K562 (cell line): Measurements from ENCODE around the gene NTSR1. TPM values are rescaled to one million over a fixed set of nuclear protein-coding genes. Genes with fewer than 3 reads are reported as not detected.

Experiments used
- ATAC-seq: fragments of 200-7000 bp; cut with Tn5 transposase; 3 replicates; pipeline ENCODE4 v1.9.1; 2020; ENCODE audit warnings: moderate library complexity
- BruUV-seq: library from RNA; stranded (reverse); fragments of 400-500 nt; replicated peaks from 2 replicates; lab custom pipeline; 2021; lab: Mats Ljungman, UMichigan
- CTCF ChIA-PET: fragments of 300-600 bp; formaldehyde crosslinking; extraction: SDS; loops from one replicate; lab custom pipeline; 2021; ENCODE audit warnings: low intra/inter-chr PET ratio; lab: Yijun Ruan, JAX
- POLR2A ChIA-PET: fragments of 300-600, 350-650 bp; sonication (Branson Sonifier 250); formaldehyde crosslinking; extraction: SDS; loops from one replicate; lab custom pipeline; 2021; ENCODE audit warnings: antibody characterized with exemption, inconsistent platforms; lab: Yijun Ruan, JAX
- DNase-seq, 4 experiments: peaks; one replicate each; pipeline versions ENCODE4 v3.0.0 to v3.0.0-alpha.2; 2011 to 2018; ENCODE audit warnings: low spot score in 3 of 4, mixed read lengths in 3 of 4; ENCODE audit errors: extremely low read depth in 1 of 4
- FAIRE-seq: peaks from 2 replicates; lab custom pipeline; 2011; peaks lifted over from hg19 to GRCh38; lab: Jason Lieb, UNC
- H2AFZ ChIP-seq: 2 replicates; pipeline ENCODE4 v1.6.0; 2011; ENCODE audit warnings: low read depth, low read length, control low read depth, inconsistent platforms
- H3K27ac ChIP-seq: fragments of 200-600 bp; 3 replicates; pipeline ENCODE4 v1.8.0; 2011; ENCODE audit warnings: low read depth, mild to moderate bottlenecking, control low read depth, inconsistent platforms, low read length, moderate library complexity, mixed read lengths; ENCODE audit errors: extremely low read depth
- H3K27me3 ChIP-seq, 2 experiments: fragments of 300-600 bp in 1 of 2; 2 replicates in 1 of 2; 3 replicates in 1 of 2; pipeline versions ENCODE4 v1.6.0 to v1.8.0; 2011; ENCODE audit warnings: inconsistent platforms in 2 of 2, low read length in 2 of 2, mild to moderate bottlenecking in 1 of 2, mixed read lengths in 1 of 2, moderate library complexity in 1 of 2; ENCODE audit not compliant: control insufficient read depth in 2 of 2, insufficient read depth in 2 of 2
- H3K36me3 ChIP-seq: fragments of 300-600 bp; 3 replicates; pipeline ENCODE4 v1.8.0; 2011; ENCODE audit warnings: mild to moderate bottlenecking, low read length, inconsistent platforms; ENCODE audit not compliant: control insufficient read depth, insufficient read depth
- H3K4me1 ChIP-seq, 2 experiments: fragments of 200-600 bp in 1 of 2; replicated peaks in 1 of 2; 2 replicates in 1 of 2; 3 replicates in 1 of 2; pipeline versions ENCODE4 v1.5.1 to v1.8.0; 2011; ENCODE audit warnings: inconsistent platforms in 2 of 2, low read length in 2 of 2, mild to moderate bottlenecking in 1 of 2, mixed read lengths in 1 of 2, moderate library complexity in 1 of 2; ENCODE audit not compliant: control insufficient read depth in 2 of 2, insufficient read depth in 2 of 2
- H3K4me2 ChIP-seq: 2 replicates; pipeline ENCODE4 v1.6.1; 2011; ENCODE audit warnings: low read length, control low read depth, inconsistent platforms, mixed read lengths; ENCODE audit not compliant: insufficient read depth
- H3K4me3 ChIP-seq: fragments of 200-600 bp; sonication (generic), shearing (Covaris generic); 2 replicates; pipeline ENCODE4 v1.5.1; 2016; ENCODE audit warnings: control low read depth, inconsistent platforms
- H3K79me2 ChIP-seq: fragments of 200-600 bp; 3 replicates; pipeline ENCODE4 v1.8.0; 2011; ENCODE audit warnings: low read length, inconsistent platforms; ENCODE audit not compliant: control insufficient read depth, insufficient read depth
- H3K9ac ChIP-seq, 2 experiments: 2 replicates each; pipeline versions ENCODE4 v1.6.0 to v1.6.1; 2011; ENCODE audit warnings: low read depth in 2 of 2, low read length in 2 of 2, control low read depth in 1 of 2, inconsistent platforms in 1 of 2, mild to moderate bottlenecking in 1 of 2, mixed read lengths in 1 of 2; ENCODE audit not compliant: insufficient read depth in 1 of 2
- H3K9me1 ChIP-seq: one replicate; pipeline ENCODE4 v1.6.0; 2011; ENCODE audit warnings: inconsistent platforms, mild to moderate bottlenecking, low read length, moderate library complexity; ENCODE audit not compliant: control insufficient read depth, insufficient read depth
- H3K9me3 ChIP-seq: replicated peaks from 2 replicates; pipeline ENCODE4 v1.5.1; 2011; ENCODE audit warnings: low read depth, low read length, inconsistent platforms; ENCODE audit not compliant: control insufficient read depth, insufficient read depth
- H4K20me1 ChIP-seq: replicated peaks from 2 replicates; pipeline ENCODE4 v1.6.1; 2011; ENCODE audit warnings: low read length, inconsistent platforms, mixed read lengths; ENCODE audit not compliant: control insufficient read depth, insufficient read depth
- CBX5 ChIP-seq: IDR thresholded peaks from 2 replicates; pipeline ENCODE4 v1.6.1; 2014; ENCODE audit warnings: low read depth, borderline replicate concordance
- CHCHD3 ChIP-seq: fragments of 250-450 bp; sonication (Bioruptor Pico); IDR thresholded peaks from 2 replicates; pipeline ENCODE4 v2.1.2; 2022; ENCODE audit warnings: mild to moderate bottlenecking
- FOXA3 ChIP-seq, 2 experiments: fragments of 450-650 bp in 1 of 2; sonication (generic) in 1 of 2; formaldehyde crosslinking; IDR thresholded peaks in 1 of 2; conservative IDR thresholded peaks in 1 of 2; 2 replicates each; pipeline versions ENCODE4 v1.4.0 to v1.8.0; 2020 to 2022; ENCODE audit warnings: mild to moderate bottlenecking in 2 of 2, missing genetic modification reagents in 1 of 2
- NKRF ChIP-seq: fragments of 450-650 bp; IDR thresholded peaks from 2 replicates; pipeline ENCODE4 v1.6.1; 2016; ENCODE audit warnings: borderline replicate concordance
- POLR2G ChIP-seq: fragments of 200-400 bp; formaldehyde crosslinking; IDR thresholded peaks from 2 replicates; pipeline ENCODE4 v1.6.1; 2017; ENCODE audit warnings: low read depth, mild to moderate bottlenecking, antibody characterized with exemption, low read length, moderate library complexity
- ZBTB33 ChIP-seq: sonication (generic); formaldehyde crosslinking; IDR thresholded peaks from 2 replicates; pipeline ENCODE4 v1.8.1; 2023; ENCODE audit warnings: mild to moderate bottlenecking, missing genetic modification reagents
- WGBS: fragments of 100-300 bp; shearing (Covaris generic); methylation state at CpG from one replicate; pipeline ENCODE4 v1.1.6; 2016; ENCODE audit warnings: low coverage, mixed read lengths; ENCODE audit not compliant: insufficient coverage; ENCODE audit errors: missing lambda C conversion rate; 5-methylcytosine and 5-hydroxymethylcytosine counted together
- in situ Hi-C: fragments of 300-500 bp; cut with MboI; formaldehyde crosslinking; loops from 4 replicates; pipeline ENCODE4 v1.15.0; 2018; ENCODE audit warnings: inconsistent platforms, mixed read lengths
- intact Hi-C: fragments of 100-400 bp; cut with micrococcal nuclease; formaldehyde crosslinking; loops from 2 replicates; pipeline ENCODE4 v1.14.2; 2022
- polyA plus RNA-seq, 8 experiments: library from polyadenylated mRNA; depleted of rRNA in 4 of 8; stranded (reverse) in 5 of 8; unstranded in 3 of 8; fragments of >200 nt; fragmentation: Nextera tagmentation in 2 of 8; fragmentation: Illumina TruSeq in 1 of 8; extraction: Ambion mirVana in 2 of 8; extraction: Trizol in 1 of 8; gene quantifications; 2 replicates each; pipeline versions ENCODE4 v1.2.1 to v1.2.3, GENCODE V29; 2011 to 2014; ENCODE audit warnings: inconsistent platforms in 1 of 8, missing spikeins in 1 of 8
- total RNA-seq, 7 experiments: library from RNA; depleted of rRNA in 6 of 7; stranded (reverse); fragments of >200 nt in 6 of 7; fragmentation: Illumina TruSeq in 2 of 7; extraction: Trizol in 2 of 7; gene quantifications; 2 replicates each; pipeline versions ENCODE4 v1.2.1 to v1.2.3, GENCODE V29; 2011 to 2021; ENCODE audit warnings: low replicate concordance in 1 of 7

The NTSR1 gene
- total and polyA plus RNA-seq, 9 of the 15 experiments (the other 6 are each of a cell fraction or from before 2014, with no cell fraction given) = 0.04 to 0.40 (median 0.13) TPM; not detected in 3

GRCh38 chr20:62802026-62802712, 93.5 kb downstream of the NTSR1 start:
- H3K36me3 ChIP-seq = peaks cover 47% of the 10 kb centered on the region; the same call in 2 of the 3 replicates
- BruUV-seq = no TSS peak
- H3K9ac ChIP-seq = no peak overlapping the region

More at GRCh38 chr20:62802026-62802712, 93.5 kb downstream of the NTSR1 start:
- Histone ChIP-seq H3K4me1 (peaks cover 12 to 56% of the 10 kb centered on the region in 2 experiments), H4K20me1 (no peaks in the 10 kb centered on the region; the same call in 1 of the 2 replicates), H3K27me3 (no peaks in the 10 kb centered on the region), H2AFZ (no peak overlapping the region), H3K79me2 (peaks cover 32% of the 10 kb centered on the region), H3K4me2 (no peak overlapping the region), H3K9me1 (no peaks in the 10 kb centered on the region), H3K4me3 (no peak overlapping the region), H3K9me3 (no peaks in the 10 kb centered on the region), H3K27ac (no peak overlapping the region)
- DNase-seq (no peak), ATAC-seq (no peak), FAIRE-seq (no peak)
- intact Hi-C loops = no loop called here
- CTCF ChIA-PET = no interaction called here
- in situ Hi-C loops = loop anchor here (10.0 kb wide), 1 partner anchor 307 kb away; no protein-coding TSS in a partner anchor
- POLR2A ChIA-PET = interaction anchor here (1.0 to 1.3 kb wide), 2 partner anchors 23 to 303 kb away, joined by 3 read pairs; no protein-coding TSS in a partner anchor
- TF ChIP-seq NKRF (no peak), FOXA3 (CRISPR knock-in tag; conservative IDR thresholded peaks at IDR 0.05 in 1 of 2, IDR thresholded peaks at IDR 0.05 in 1 of 2) (no peak), CHCHD3 (no peak), POLR2G (peak; percentile 22), CBX5 (no peak), ZBTB33 (peak; percentile 35; the same call in 1 of the 2 replicates)
- 64% methylated on average over 22 of the region's 22 CpGs for WGBS
